ENCODE results near the gene NEK1. TPM values are rescaled to one million over a fixed set of nuclear protein-coding genes. Genes with fewer than 3 reads are reported as not detected.

Gene NEK1
- total RNA-seq, 1 experiment from 2014 or later, result 12.3 TPM

- Histone ChIP-seq H3K18ac (ENCODE audit: insufficient read length, low read depth, low read length) (no peak overlapping the region), H2AFZ (ENCODE audit: low read length) (no peak overlapping the region), H3K23ac (ENCODE audit: insufficient read length, low read depth, low read length) (no peak overlapping the region), H3K4ac (ENCODE audit: low read depth, low read length) (no peak overlapping the region), H2BK20ac (ENCODE audit: low read depth, low read length, poor library complexity, severe bottlenecking) (no peak overlapping the region), H3K9ac (ENCODE audit: extremely low read depth, insufficient read length, low read length) (no peak overlapping the region), H3K14ac (ENCODE audit: insufficient read depth, low read length) (no peak overlapping the region), H2BK5ac (ENCODE audit: insufficient read length, low read length) (no peak overlapping the region), H3K79me1 (ENCODE audit: insufficient read depth, low read depth, low read length, poor library complexity, severe bottlenecking) (no peaks in the 10 kb centered on the region), H2BK12ac (ENCODE audit: insufficient read length, low read depth, low read length) (no peak overlapping the region), H3K27ac (ENCODE audit: insufficient read length, low read depth, low read length) (no peak overlapping the region), H2BK120ac (ENCODE audit: low read depth, low read length, poor library complexity, severe bottlenecking) (no peak overlapping the region), H3K9me3 (ENCODE audit: control insufficient read depth, low read depth, low read length) (no peaks in the 10 kb centered on the region), H4K8ac (replicated peaks; ENCODE audit: insufficient read length, low read depth, low read length) (no peak overlapping the region), H4K5ac (ENCODE audit: insufficient read length, low read depth, low read length) (no peak overlapping the region), H3T11ph (ENCODE audit: low read length) (no peak overlapping the region), H4K91ac (ENCODE audit: insufficient read length, low read depth, low read length) (no peak overlapping the region), H3K79me2 (ENCODE audit: insufficient read depth, low read length) (no peaks in the 10 kb centered on the region), H3K56ac (ENCODE audit: insufficient read length, low read depth, low read length) (no peak overlapping the region), H2BK15ac (ENCODE audit: low read depth, low read length) (no peak overlapping the region), H3K23me2 (ENCODE audit: insufficient read length, low read depth, low read length, poor library complexity, severe bottlenecking) (no peaks in the 10 kb centered on the region), H3K27me3 (ENCODE audit: insufficient read depth, low read length) (no peaks in the 10 kb centered on the region), H3K4me1 (ENCODE audit: insufficient read depth, low read length) (no peaks in the 10 kb centered on the region), H3K4me2 (ENCODE audit: insufficient read depth, insufficient read length, low read length) (no peak overlapping the region), H2AK5ac (ENCODE audit: insufficient read length, low read length) (no peak overlapping the region), H4K20me1 (ENCODE audit: control insufficient read depth, insufficient read depth, insufficient read length) (no peaks in the 10 kb centered on the region)
- no CpG with 5 or more reads among the region's 1 CpG for WGBS (ENCODE audit: extremely low coverage, insufficient read length, low lambda C conversion rate)
- no peaks in the 10 kb centered on the region for H3K27me3 Mint-ChIP-seq (ENCODE audit: low read depth)
- no peak overlapping the region for H3K4me3 Mint-ChIP-seq
- no peak overlapping the region for H3K27ac Mint-ChIP-seq
- H3K36me3 Mint-ChIP-seq (ENCODE audit: insufficient read depth in 1 of 3, low read depth in 3 of 3), result peaks cover 2 to 13% (median 2%) of the 10 kb centered on the region in 3 experiments; a peak in 6 of 7 replicates
- no peaks in the 10 kb centered on the region for H3K4me1 Mint-ChIP-seq
- no peak for DNase-seq
- H3K9me3 Mint-ChIP-seq, result no peaks in the 10 kb centered on the region
- TF ChIP-seq, protein P1, sequence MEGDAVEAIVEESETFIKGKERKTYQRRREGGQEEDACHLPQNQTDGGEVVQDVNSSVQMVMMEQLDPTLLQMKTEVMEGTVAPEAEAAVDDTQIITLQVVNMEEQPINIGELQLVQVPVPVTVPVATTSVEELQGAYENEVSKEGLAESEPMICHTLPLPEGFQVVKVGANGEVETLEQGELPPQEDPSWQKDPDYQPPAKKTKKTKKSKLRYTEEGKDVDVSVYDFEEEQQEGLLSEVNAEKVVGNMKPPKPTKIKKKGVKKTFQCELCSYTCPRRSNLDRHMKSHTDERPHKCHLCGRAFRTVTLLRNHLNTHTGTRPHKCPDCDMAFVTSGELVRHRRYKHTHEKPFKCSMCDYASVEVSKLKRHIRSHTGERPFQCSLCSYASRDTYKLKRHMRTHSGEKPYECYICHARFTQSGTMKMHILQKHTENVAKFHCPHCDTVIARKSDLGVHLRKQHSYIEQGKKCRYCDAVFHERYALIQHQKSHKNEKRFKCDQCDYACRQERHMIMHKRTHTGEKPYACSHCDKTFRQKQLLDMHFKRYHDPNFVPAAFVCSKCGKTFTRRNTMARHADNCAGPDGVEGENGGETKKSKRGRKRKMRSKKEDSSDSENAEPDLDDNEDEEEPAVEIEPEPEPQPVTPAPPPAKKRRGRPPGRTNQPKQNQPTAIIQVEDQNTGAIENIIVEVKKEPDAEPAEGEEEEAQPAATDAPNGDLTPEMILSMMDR (conservative IDR thresholded peaks at IDR 0.05), result no peak
These were observed 7.5 kb downstream of the NEK1 start for GRCh38 chr4:169604903-169605331.

All from H9 (cell line).